AG09309 (cell line): Measurements from ENCODE around the gene MOCS1.

Experiments
- DNase-seq: peaks from one replicate; pipeline ENCODE4 v3.0.0-alpha.2; 2010; ENCODE audit warnings: low read depth
- H3K4me3 ChIP-seq: 2 replicates; pipeline ENCODE4 v1.5.1; 2011; ENCODE audit warnings: mild to moderate bottlenecking, low read depth, low read length, moderate library complexity; ENCODE audit not compliant: control insufficient read depth
- TF ChIP-seq, protein P1 (sequence below): IDR thresholded peaks from 2 replicates; pipeline ENCODE4 v1.5.1; 2011; ENCODE audit warnings: mild to moderate bottlenecking, low read depth, low read length, inconsistent platforms; ENCODE audit not compliant: insufficient read depth, control insufficient read depth; ENCODE audit errors: missing control alignments

Gene MOCS1

DNA sequence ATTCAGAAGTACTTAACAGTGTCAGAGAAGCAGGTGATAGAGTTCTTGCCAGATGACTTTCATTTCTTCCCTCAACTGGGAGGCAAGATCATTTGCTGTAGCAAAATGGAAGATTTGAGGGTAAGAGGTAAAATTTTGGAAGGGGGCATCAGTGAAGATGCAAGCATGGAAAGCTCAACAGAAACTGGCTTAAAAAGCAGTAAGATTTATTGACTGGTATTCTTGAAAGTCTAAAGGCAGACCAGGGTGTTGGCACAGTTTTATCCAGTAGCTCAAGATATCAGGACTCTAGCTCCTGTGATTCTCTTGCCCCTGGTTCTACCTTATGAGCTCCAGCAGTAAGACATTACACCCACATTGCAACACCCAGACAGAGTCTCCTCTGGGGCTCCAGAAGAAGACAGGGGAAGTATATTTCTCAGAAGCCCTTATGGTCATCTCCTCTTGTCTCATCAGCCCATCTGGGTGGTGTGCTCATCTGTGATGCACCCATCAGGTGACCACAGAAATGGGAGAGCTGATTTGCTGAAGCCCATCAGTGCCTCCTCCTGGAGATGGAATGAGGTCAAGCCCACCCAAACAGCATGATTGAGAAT lies 16.0 kb upstream of the MOCS1 start:
- TF ChIP-seq, protein P1, sequence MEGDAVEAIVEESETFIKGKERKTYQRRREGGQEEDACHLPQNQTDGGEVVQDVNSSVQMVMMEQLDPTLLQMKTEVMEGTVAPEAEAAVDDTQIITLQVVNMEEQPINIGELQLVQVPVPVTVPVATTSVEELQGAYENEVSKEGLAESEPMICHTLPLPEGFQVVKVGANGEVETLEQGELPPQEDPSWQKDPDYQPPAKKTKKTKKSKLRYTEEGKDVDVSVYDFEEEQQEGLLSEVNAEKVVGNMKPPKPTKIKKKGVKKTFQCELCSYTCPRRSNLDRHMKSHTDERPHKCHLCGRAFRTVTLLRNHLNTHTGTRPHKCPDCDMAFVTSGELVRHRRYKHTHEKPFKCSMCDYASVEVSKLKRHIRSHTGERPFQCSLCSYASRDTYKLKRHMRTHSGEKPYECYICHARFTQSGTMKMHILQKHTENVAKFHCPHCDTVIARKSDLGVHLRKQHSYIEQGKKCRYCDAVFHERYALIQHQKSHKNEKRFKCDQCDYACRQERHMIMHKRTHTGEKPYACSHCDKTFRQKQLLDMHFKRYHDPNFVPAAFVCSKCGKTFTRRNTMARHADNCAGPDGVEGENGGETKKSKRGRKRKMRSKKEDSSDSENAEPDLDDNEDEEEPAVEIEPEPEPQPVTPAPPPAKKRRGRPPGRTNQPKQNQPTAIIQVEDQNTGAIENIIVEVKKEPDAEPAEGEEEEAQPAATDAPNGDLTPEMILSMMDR: no peak
- no peak overlapping the region for H3K4me3 ChIP-seq
- no peak for DNase-seq

DNA sequence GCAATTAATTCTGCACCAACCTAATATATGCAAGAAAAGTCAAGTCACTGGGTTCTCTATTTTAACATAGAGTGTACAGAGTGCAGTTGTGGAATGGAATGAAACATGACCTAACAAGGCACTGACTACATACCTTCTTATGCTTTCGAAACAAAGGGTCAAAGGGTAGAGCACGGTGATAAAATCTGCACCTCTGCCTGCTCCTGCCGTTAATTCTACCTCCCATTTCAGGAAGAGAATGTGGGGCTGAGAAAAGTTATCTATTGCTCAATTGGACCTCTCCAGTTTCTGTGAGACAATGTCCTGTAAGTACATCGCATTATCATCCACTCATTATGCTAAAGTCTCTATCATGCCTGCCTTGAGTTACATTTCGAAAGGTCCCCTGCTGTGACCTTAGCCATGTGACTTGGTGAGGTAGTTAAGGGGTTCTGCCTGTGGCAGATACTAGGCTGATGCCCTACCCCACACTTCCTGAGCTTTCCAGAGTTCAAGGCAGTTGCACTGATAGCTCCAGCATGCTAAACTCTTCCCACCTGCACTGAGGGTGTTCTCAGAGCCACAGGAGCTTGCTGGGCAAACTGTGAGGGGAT lies 14.0 kb upstream of the MOCS1 start:
- no peak for DNase-seq
- TF ChIP-seq, protein P1: no peak
- no peak overlapping the region for H3K4me3 ChIP-seq

DNA sequence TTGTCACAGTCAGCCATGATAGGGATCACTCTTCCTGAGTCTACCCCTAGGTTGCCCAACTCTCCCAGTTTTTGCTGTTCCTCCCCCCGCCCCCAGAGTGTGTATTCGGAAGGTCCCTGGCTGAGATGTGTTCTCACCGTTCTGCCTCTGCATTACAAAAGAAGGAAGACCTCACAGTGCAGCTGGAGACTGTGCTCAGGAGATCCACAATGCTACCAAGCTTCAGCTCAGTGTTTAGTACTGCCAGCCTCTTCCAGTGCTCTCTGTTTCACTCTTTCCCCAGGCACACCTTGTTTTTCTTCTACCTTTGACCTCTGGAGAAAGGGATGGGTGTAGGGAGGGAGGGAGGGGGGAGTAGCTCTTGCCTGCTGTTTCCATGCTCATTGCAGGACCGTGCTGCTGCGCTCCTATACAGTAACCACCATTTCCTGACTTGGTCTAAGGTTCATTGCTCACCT lies 13.4 kb upstream of the MOCS1 start:
- TF ChIP-seq, protein P1: no peak

GRCh38 chr6:39945626-39946025 lies 11.4 kb upstream of the MOCS1 start:
- DNase-seq: no peak
- H3K4me3 ChIP-seq: no peak overlapping the region
- TF ChIP-seq, protein P1: no peak

More for the DNA sequence above, 13.4 kb upstream of the MOCS1 start:
- no peak overlapping the region for H3K4me3 ChIP-seq
- DNase-seq: no peak

- no peak for DNase-seq
- TF ChIP-seq, protein P1: no peak
Observed at GRCh38 chr6:39942903-39943580, 8.8 kb upstream of the MOCS1 start.

DNA sequence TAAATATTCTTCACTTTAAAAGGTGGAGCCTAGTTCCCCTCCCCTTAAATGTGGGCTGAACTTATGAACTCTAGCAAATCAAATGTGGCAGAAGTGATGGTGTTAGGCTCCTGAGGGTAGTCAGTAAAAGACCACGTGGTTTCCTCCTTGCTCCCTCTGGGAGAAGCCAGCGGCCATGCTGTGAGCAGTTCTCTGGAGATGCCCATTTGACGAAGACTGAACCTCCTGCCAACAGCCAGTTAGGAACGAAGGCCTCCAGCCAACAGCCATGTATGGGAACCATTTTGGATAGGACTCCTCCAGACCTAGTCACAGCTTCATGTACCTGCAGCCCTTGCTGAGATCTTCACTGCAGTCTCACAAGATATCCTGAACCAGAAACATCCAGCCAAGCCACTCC lies 7.6 kb upstream of the MOCS1 start:
- TF ChIP-seq, protein P1: no peak
- DNase-seq: no peak

More at GRCh38 chr6:39942903-39943580, 8.8 kb upstream of the MOCS1 start:
- H3K4me3 ChIP-seq: no peak overlapping the region

More for the DNA sequence above, 7.6 kb upstream of the MOCS1 start:
- H3K4me3 ChIP-seq: no peak overlapping the region
